ENCODE results near the gene MDP1.

The MDP1 gene

GRCh38 chr14:24186831-24187538, 28.9 kb downstream of the MDP1 start:
- H3K4me1 Mint-ChIP-seq, result peaks cover 36% of the 10 kb centered on the region
- H3K27me3 Mint-ChIP-seq (ENCODE audit: low read depth, poor library complexity), result peaks cover 10% of the 10 kb centered on the region
- peaks cover 25% of the 10 kb centered on the region for H3K36me3 Mint-ChIP-seq (ENCODE audit: low read depth)
- H3K9me3 Mint-ChIP-seq, result no peaks in the 10 kb centered on the region
- peak overlapping the region; percentile 89 for H3K4me3 Mint-ChIP-seq
- peak overlapping the region; percentile 76 for H3K27ac Mint-ChIP-seq
- TF ChIP-seq CTCF (IDR thresholded peaks at IDR 0.05), result no peak
- no peak for DNase-seq

- Mint-ChIP-seq H3K27me3 (ENCODE audit: low read depth, poor library complexity) (peaks cover 10% of the 10 kb centered on the region), H3K4me3 (no peak overlapping the region), H3K36me3 (ENCODE audit: low read depth) (peaks cover 14% of the 10 kb centered on the region), H3K9me3 (no peaks in the 10 kb centered on the region), H3K27ac (no peak overlapping the region), H3K4me1 (peaks cover 32% of the 10 kb centered on the region)
- no peak for TF ChIP-seq CTCF (IDR thresholded peaks at IDR 0.05)
- no peak for DNase-seq
Measured at GRCh38 chr14:24185741-24186140, 30.1 kb downstream of the MDP1 start.

GRCh38 chr14:24185026-24185425, 30.8 kb downstream of the MDP1 start:
- no peak for TF ChIP-seq CTCF (IDR thresholded peaks at IDR 0.05)
- Mint-ChIP-seq H3K27ac (no peak overlapping the region), H3K9me3 (no peaks in the 10 kb centered on the region), H3K27me3 (ENCODE audit: low read depth, poor library complexity) (peaks cover 8% of the 10 kb centered on the region), H3K4me1 (peaks cover 28% of the 10 kb centered on the region), H3K36me3 (ENCODE audit: low read depth) (peaks cover 12% of the 10 kb centered on the region), H3K4me3 (no peak overlapping the region)
- DNase-seq, result no peak

DNA sequence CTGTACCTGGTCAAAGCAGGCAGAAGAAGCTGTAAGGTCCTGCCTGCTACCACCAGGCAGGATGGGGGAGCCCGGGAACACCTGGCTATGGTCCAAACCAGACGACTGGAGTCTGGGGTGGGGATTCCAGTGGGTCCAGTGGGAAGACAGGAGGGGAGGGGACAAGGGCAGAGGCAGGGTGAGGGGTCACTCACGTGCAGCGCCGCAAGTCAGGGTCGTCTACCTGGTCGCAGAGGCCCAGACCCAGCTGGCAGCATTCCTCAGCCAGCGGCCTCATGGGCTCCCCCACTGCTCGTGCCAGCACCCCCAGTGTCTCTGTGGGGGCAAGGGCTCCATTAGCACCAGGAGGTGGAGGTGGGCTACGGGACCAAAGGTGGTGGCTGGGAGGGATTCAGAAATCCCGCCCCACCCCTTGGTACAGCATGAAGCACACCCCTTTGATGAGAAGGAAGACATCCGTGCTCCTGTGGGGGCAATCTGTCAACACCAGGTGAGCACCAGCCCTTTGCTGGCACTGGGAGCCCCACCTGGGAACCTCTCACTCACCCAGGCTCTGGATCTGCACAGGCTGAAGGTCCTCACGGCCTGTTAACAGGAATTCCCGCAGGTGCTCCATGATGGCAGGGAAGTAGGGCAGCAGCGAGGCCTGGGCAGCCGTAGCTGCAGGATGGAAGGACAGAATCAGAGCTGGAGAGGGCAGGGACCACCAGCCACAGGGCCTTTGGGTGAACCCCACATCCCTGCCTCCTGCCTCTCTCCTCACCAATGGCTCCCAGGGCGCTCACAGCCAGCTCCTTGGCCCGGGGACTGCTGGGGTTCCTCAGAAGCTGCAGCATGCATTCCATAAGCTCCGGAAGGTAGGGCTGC, 31.5 kb downstream of the MDP1 start:
- TF ChIP-seq CTCF (IDR thresholded peaks at IDR 0.05), result no peak
- H3K27me3 Mint-ChIP-seq (ENCODE audit: low read depth, poor library complexity), result peaks cover 6% of the 10 kb centered on the region
- no peak overlapping the region for H3K4me3 Mint-ChIP-seq
- no peaks in the 10 kb centered on the region for H3K9me3 Mint-ChIP-seq
- DNase-seq, result no peak
- peaks cover 13% of the 10 kb centered on the region for H3K36me3 Mint-ChIP-seq (ENCODE audit: low read depth)
- H3K27ac Mint-ChIP-seq, result no peak overlapping the region
- H3K4me1 Mint-ChIP-seq, result peaks cover 23% of the 10 kb centered on the region

GRCh38 chr14:24183014-24183481, 32.8 kb downstream of the MDP1 start:
- Mint-ChIP-seq H3K27me3 (ENCODE audit: low read depth, poor library complexity) (peaks cover 6% of the 10 kb centered on the region), H3K9me3 (no peaks in the 10 kb centered on the region), H3K27ac (no peak overlapping the region), H3K36me3 (ENCODE audit: low read depth) (peaks cover 21% of the 10 kb centered on the region), H3K4me1 (peaks cover 20% of the 10 kb centered on the region), H3K4me3 (no peak overlapping the region)
- no peak for DNase-seq
- TF ChIP-seq CTCF (IDR thresholded peaks at IDR 0.05), result no peak

Measured in nephron progenitor cell (in vitro differentiated cells).